HepG2 (cell line): Measurements from ENCODE around the gene ST13. TPM values are rescaled to one million over a fixed set of nuclear protein-coding genes. Genes with fewer than 3 reads are reported as not detected.
A peak's percentile ranks its signal among the peaks of the same experiment; 100 is the strongest.

Source experiments
- EED ChIP-seq: sonication (generic); formaldehyde crosslinking; IDR thresholded peaks from 2 replicates; pipeline ENCODE4 v1.5.0; 2020; ENCODE audit warnings: mild to moderate bottlenecking, missing genetic modification reagents
- HNF4G ChIP-seq, 2 experiments: sonication (generic) in 1 of 2; formaldehyde crosslinking in 1 of 2; IDR thresholded peaks; 2 replicates each; pipeline versions ENCODE4 v1.4.0 to v1.6.1; 2011 to 2020; ENCODE audit warnings: borderline replicate concordance in 2 of 2, low read depth in 2 of 2, mild to moderate bottlenecking in 2 of 2, low read length in 1 of 2, missing genetic modification reagents in 1 of 2, moderate library complexity in 1 of 2
- HNRNPK ChIP-seq: fragments of 200-400 bp; formaldehyde crosslinking; IDR thresholded peaks from 2 replicates; pipeline ENCODE4 v1.6.1; 2018; ENCODE audit warnings: low read length, low read depth, moderate library complexity, mild to moderate bottlenecking; ENCODE audit not compliant: poor library complexity, severe bottlenecking
- KAT2B ChIP-seq: fragments of 150-350 bp; IDR thresholded peaks from 2 replicates; pipeline ENCODE4 v1.6.1; 2014; ENCODE audit warnings: low read depth, low read length, borderline replicate concordance
- KDM2A ChIP-seq: sonication (generic); formaldehyde crosslinking; IDR thresholded peaks from 2 replicates; pipeline ENCODE4 v1.4.0; 2020; ENCODE audit warnings: low read depth, missing genetic modification reagents, borderline replicate concordance
- KDM3A ChIP-seq: IDR thresholded peaks from 2 replicates; pipeline ENCODE4 v1.6.1; 2018; ENCODE audit warnings: low read depth, missing compliant biosample characterization
- MED1 ChIP-seq: sonication (generic); formaldehyde crosslinking; IDR thresholded peaks from 2 replicates; pipeline ENCODE4 v1.4.0; 2020; ENCODE audit warnings: missing genetic modification reagents
- MEIS1 ChIP-seq: sonication (generic); formaldehyde crosslinking; IDR thresholded peaks from 2 replicates; pipeline ENCODE4 v1.9.0; 2021; ENCODE audit warnings: mild to moderate bottlenecking, missing genetic modification reagents, moderate library complexity, borderline replicate concordance
- MIER2 ChIP-seq: IDR thresholded peaks from 2 replicates; pipeline ENCODE4 v1.6.1; 2016; ENCODE audit warnings: missing biosample characterization, missing genetic modification reagents
- MLX ChIP-seq: IDR thresholded peaks from 2 replicates; pipeline ENCODE4 v1.6.1; 2016
- MYPOP ChIP-seq: sonication (generic); formaldehyde crosslinking; IDR thresholded peaks from 2 replicates; pipeline ENCODE4 v1.8.1; 2023; ENCODE audit warnings: mild to moderate bottlenecking, moderate library complexity, missing genetic modification reagents
- RCOR2 ChIP-seq: IDR thresholded peaks from 2 replicates; pipeline ENCODE4 v1.6.1; 2016; ENCODE audit warnings: missing biosample characterization, missing genetic modification reagents
- SPEN ChIP-seq: sonication (generic); formaldehyde crosslinking; IDR thresholded peaks from 2 replicates; pipeline ENCODE4 v1.5.1; 2020; ENCODE audit warnings: low read depth, mild to moderate bottlenecking, missing genetic modification reagents
- SSRP1 ChIP-seq: IDR thresholded peaks from 2 replicates; pipeline ENCODE4 v1.6.1; 2016; ENCODE audit warnings: control low read depth
- TAF1 ChIP-seq: sonication (generic); formaldehyde crosslinking; IDR thresholded peaks from 2 replicates; pipeline ENCODE4 v1.4.0; 2020; ENCODE audit warnings: missing genetic modification reagents
- TEAD2 ChIP-seq: sonication (generic); formaldehyde crosslinking; IDR thresholded peaks from 2 replicates; pipeline ENCODE4 v1.9.0; 2021; ENCODE audit warnings: missing genetic modification reagents
- THAP7 ChIP-seq: sonication (generic); formaldehyde crosslinking; IDR thresholded peaks from 2 replicates; pipeline ENCODE4 v1.8.1; 2023; ENCODE audit warnings: mild to moderate bottlenecking, missing genetic modification reagents
- TMF1 ChIP-seq: sonication (generic); formaldehyde crosslinking; IDR thresholded peaks from 2 replicates; pipeline ENCODE4 v1.8.1; 2022; ENCODE audit warnings: low read depth, missing genetic modification reagents
- ZBTB8A ChIP-seq: sonication (generic); formaldehyde crosslinking; IDR thresholded peaks from 2 replicates; pipeline ENCODE4 v1.4.0; 2020; ENCODE audit warnings: mild to moderate bottlenecking, low read depth, missing genetic modification reagents, borderline replicate concordance
- ZGPAT ChIP-seq: IDR thresholded peaks from 2 replicates; pipeline ENCODE4 v1.6.1; 2016; ENCODE audit warnings: mild to moderate bottlenecking
- ZNF17 ChIP-seq: sonication (generic); formaldehyde crosslinking; IDR thresholded peaks from 2 replicates; pipeline ENCODE4 v1.5.0; 2020; ENCODE audit warnings: mild to moderate bottlenecking, missing genetic modification reagents
- ZNF253 ChIP-seq: sonication (generic); formaldehyde crosslinking; IDR thresholded peaks from 2 replicates; pipeline ENCODE4 v1.8.0; 2022; ENCODE audit warnings: mild to moderate bottlenecking, missing genetic modification reagents, borderline replicate concordance
- ZNF773 ChIP-seq: sonication (generic); formaldehyde crosslinking; IDR thresholded peaks from 2 replicates; pipeline ENCODE4 v1.4.0; 2020; ENCODE audit warnings: missing genetic modification reagents, borderline replicate concordance
- polyA plus RNA-seq, 8 experiments: library from polyadenylated mRNA; depleted of rRNA in 3 of 8; stranded (reverse) in 7 of 8; unstranded in 1 of 8; fragments of >200 nt; fragmentation: Illumina TruSeq in 4 of 8; extraction: Trizol in 4 of 8; gene quantifications; 2 replicates each; pipeline versions ENCODE4 v1.2.1 to v1.2.3, GENCODE V29; 2011 to 2016; ENCODE audit warnings: low read depth in 4 of 8, missing spikeins in 1 of 8, mixed read lengths in 1 of 8; ENCODE audit not compliant: insufficient read depth in 1 of 8
- total RNA-seq, 5 experiments: library from RNA; depleted of rRNA; stranded (reverse); fragments of >200 nt; fragmentation: Illumina TruSeq; extraction: Trizol; gene quantifications; 2 replicates each; pipeline ENCODE4 v1.2.3, GENCODE V29; 2016; ENCODE audit warnings: low read depth in 1 of 5
- TF ChIP-seq, protein P1 (sequence below): sonication (generic); formaldehyde crosslinking; conservative IDR thresholded peaks from 2 replicates; pipeline ENCODE4 v1.4.0; 2020; ENCODE audit warnings: missing genetic modification reagents

The ST13 gene
- total and polyA plus RNA-seq, 2 of the 13 experiments (the other 11 are each of a cell fraction or from before 2014, with no cell fraction given) = 110 to 274 TPM

DNA sequence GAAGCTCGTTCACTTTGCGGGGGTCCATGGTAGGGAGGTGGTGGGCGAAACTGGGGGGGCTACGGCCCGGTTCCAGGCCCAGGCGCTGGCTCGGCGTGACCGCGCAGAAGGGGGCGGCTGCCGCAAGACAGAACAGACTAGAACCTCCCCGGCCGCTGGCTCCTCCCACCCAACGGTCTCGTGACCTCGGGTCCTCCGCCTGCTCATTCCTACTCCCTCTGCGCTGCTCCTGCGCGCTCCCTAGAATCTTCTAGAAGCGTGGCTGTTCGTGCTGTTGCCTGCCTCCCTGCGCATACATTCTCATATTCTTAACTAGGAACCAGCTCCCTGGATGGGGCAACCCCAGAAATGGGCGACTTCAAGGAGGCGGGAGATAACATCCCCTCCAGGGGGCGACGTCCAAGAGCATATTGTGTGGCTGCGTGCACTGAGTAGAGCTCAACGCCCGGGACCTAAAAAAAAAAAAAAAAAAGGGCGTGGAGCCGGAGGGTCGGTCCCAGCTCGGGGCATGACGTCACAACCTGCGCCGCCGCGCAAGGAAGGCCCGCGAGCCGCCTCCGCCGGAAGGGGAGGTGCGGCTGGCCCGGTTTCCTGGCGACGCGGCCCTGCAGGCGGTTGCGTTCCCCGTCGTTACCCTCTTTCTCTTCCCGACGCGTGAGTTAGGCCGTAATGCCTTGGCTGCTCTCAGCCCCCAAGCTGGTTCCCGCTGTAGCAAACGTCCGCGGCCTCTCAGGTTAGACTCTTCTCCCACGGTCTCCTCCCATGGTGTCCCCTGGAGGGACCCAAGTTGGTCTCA, at the start of gene ST13, which contains the start of gene XPNPEP3 (continued):
- TF ChIP-seq HNF4G (IDR thresholded peaks at IDR 0.05; ENCODE audit: borderline replicate concordance, low read depth, low read length) (no peak), HNF4G (CRISPR knock-in tag; IDR thresholded peaks at IDR 0.05; ENCODE audit: borderline replicate concordance, low read depth) (no peak), TAF1 (peak; percentile 83), ZNF773 (CRISPR knock-in tag) (0 out of 2 replicates have a peak, but pooled peaks have one; percentile 58), MIER2 (CRISPR knock-in tag) (peak; percentile 63; the same call in 1 of the 2 replicates), RCOR2 (CRISPR knock-in tag) (no peak; the same call in 1 of the 2 replicates), MEIS1 (0 out of 2 replicates have a peak, but pooled peaks have one; percentile 31), SSRP1 (CRISPR knock-in tag) (no peak), ZNF17 (CRISPR knock-in tag) (no peak), HNRNPK (peak; percentile 54), SPEN (CRISPR knock-in tag) (peak; percentile 91; the same call in 1 of the 2 replicates), KAT2B (no peak), MED1 (CRISPR knock-in tag) (peak; percentile 61), ZBTB8A (0 out of 2 replicates have a peak, but pooled peaks have one; percentile 76), TMF1 (CRISPR knock-in tag) (peak; percentile 41; the same call in 1 of the 2 replicates), ZGPAT (CRISPR knock-in tag) (peak; percentile 97), TEAD2 (CRISPR knock-in tag) (no peak), KDM2A (CRISPR knock-in tag) (peak; percentile 59), MLX (CRISPR knock-in tag) (peak; percentile 11; the same call in 1 of the 2 replicates), ZNF253 (CRISPR knock-in tag) (peak; percentile 53; the same call in 1 of the 2 replicates), MYPOP (CRISPR knock-in tag) (peak; percentile 91), THAP7 (CRISPR knock-in tag) (peak; percentile 29), EED (CRISPR knock-in tag) (no peak), KDM3A (0 out of 2 replicates have a peak, but pooled peaks have one; percentile 45)
- TF ChIP-seq, protein P1, sequence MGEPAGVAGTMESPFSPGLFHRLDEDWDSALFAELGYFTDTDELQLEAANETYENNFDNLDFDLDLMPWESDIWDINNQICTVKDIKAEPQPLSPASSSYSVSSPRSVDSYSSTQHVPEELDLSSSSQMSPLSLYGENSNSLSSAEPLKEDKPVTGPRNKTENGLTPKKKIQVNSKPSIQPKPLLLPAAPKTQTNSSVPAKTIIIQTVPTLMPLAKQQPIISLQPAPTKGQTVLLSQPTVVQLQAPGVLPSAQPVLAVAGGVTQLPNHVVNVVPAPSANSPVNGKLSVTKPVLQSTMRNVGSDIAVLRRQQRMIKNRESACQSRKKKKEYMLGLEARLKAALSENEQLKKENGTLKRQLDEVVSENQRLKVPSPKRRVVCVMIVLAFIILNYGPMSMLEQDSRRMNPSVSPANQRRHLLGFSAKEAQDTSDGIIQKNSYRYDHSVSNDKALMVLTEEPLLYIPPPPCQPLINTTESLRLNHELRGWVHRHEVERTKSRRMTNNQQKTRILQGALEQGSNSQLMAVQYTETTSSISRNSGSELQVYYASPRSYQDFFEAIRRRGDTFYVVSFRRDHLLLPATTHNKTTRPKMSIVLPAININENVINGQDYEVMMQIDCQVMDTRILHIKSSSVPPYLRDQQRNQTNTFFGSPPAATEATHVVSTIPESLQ (CRISPR knock-in tag) = no peak
